Astrocyte (in vitro differentiated cells and primary cell): Measurements from ENCODE around the gene DDR2.

Experiments
- CTCF ChIP-seq: IDR thresholded peaks from 2 replicates; pipeline ENCODE4 v1.5.1; 2011; ENCODE audit warnings: low read depth, mild to moderate bottlenecking, inconsistent platforms, low read length, moderate library complexity; ENCODE audit not compliant: insufficient read depth
- EZH2 ChIP-seq: IDR thresholded peaks from 2 replicates; pipeline ENCODE4 v1.6.1; 2012; ENCODE audit warnings: mild to moderate bottlenecking, low read length, inconsistent platforms; ENCODE audit not compliant: insufficient read depth

GRCh38 chr1:162626094-162626493, 6.2 kb upstream of the DDR2 start:
- TF ChIP-seq CTCF (no peak), EZH2 (no peak)
